Keratinocyte (primary cell): Measurements from ENCODE around the gene THOC1.

Experiments used
- CTCF ChIP-seq, 3 experiments: IDR thresholded peaks in 1 of 3; conservative IDR thresholded peaks in 1 of 3; optimal IDR thresholded peaks in 1 of 3; 2 replicates in 2 of 3; 3 replicates in 1 of 3; pipeline versions ENCODE3 to v1.5.1; 2011; ENCODE audit warnings: low read length in 3 of 3, mild to moderate bottlenecking in 3 of 3, moderate library complexity in 2 of 3, control low read depth in 1 of 3, inconsistent platforms in 1 of 3; ENCODE audit not compliant: insufficient read depth in 2 of 3; ENCODE audit errors: extremely low read depth in 1 of 3
- EZH2 ChIP-seq: IDR thresholded peaks from one replicate; pipeline ENCODE4 v1.6.1; 2012; ENCODE audit warnings: inconsistent platforms, mild to moderate bottlenecking, low read length, moderate library complexity

GRCh38 chr18:253121-253520 is 14.7 kb downstream of the THOC1 start:
- TF ChIP-seq CTCF (optimal IDR thresholded peaks at IDR 0.05 in 1 of 3, IDR thresholded peaks at IDR 0.05 in 1 of 3, conservative IDR thresholded peaks at IDR 0.05 in 1 of 3; ENCODE audit: extremely low read depth in 1 of 3, insufficient read depth in 2 of 3, low read length in 3 of 3) = no peak
- TF ChIP-seq EZH2 = no peak
